Thoracic aorta (tissue), 2 donors: ENCODE data around the gene HOXA4. TPM values are rescaled to one million over a fixed set of nuclear protein-coding genes. Genes with fewer than 3 reads are reported as not detected.

Source experiments
- ATAC-seq: fragments of 150-250 bp; one replicate; pipeline ENCODE4 v1.8.0; 2017; ENCODE audit warnings: low read depth; ENCODE audit not compliant: insufficient number of reproducible peaks, low FRiP score
- DNase-seq: peaks from one replicate; pipeline ENCODE4 v3.0.0-alpha.2; 2020; ENCODE audit warnings: low spot score
- H3K27ac ChIP-seq, 2 donors: fragments of 200-600 bp; sonication (generic); 1 replicate in 1 of 2; 2 replicates in 1 of 2; pipeline ENCODE4 v1.5.1; 2016; ENCODE audit warnings: mild to moderate bottlenecking in 2 of 2, moderate library complexity in 2 of 2
- H3K27me3 ChIP-seq: fragments of 200-600 bp; sonication (generic); replicated peaks from 2 replicates; pipeline ENCODE4 v1.6.0; 2016; ENCODE audit warnings: mild to moderate bottlenecking; ENCODE audit not compliant: insufficient read depth
- H3K36me3 ChIP-seq: fragments of 200-600 bp; sonication (generic); one replicate; pipeline ENCODE4 v1.5.1; 2016
- H3K4me1 ChIP-seq, 2 donors: fragments of 200-600 bp; sonication (generic); 1 replicate in 1 of 2; 2 replicates in 1 of 2; pipeline versions ENCODE4 v1.5.1 to v1.6.0; 2016; ENCODE audit warnings: low read depth in 2 of 2, mild to moderate bottlenecking in 1 of 2; ENCODE audit not compliant: control insufficient read depth in 1 of 2
- H3K4me3 ChIP-seq: fragments of 200-600 bp; sonication (generic); 2 replicates; pipeline ENCODE4 v1.5.1; 2016; ENCODE audit warnings: mild to moderate bottlenecking
- H3K9me3 ChIP-seq: fragments of 200-600 bp; sonication (generic); 2 replicates; pipeline ENCODE4 v1.5.1; 2016
- total RNA-seq, 2 donors: library from RNA; depleted of rRNA; stranded (reverse); fragments of >200 nt; gene quantifications; one replicate each; pipeline versions ENCODE4 v1.1.0 to v1.2.3, GENCODE V29; 2016
- TF ChIP-seq, protein P1 (sequence below): fragments of 200-600 bp; sonication (generic); IDR thresholded peaks from one replicate; pipeline ENCODE4 v1.5.1; 2019; ENCODE audit warnings: antibody characterized with exemption

HOXA4 gene
- total RNA-seq, 2 donors from 2014 or later = 3.7 to 6.1 TPM

DNA sequence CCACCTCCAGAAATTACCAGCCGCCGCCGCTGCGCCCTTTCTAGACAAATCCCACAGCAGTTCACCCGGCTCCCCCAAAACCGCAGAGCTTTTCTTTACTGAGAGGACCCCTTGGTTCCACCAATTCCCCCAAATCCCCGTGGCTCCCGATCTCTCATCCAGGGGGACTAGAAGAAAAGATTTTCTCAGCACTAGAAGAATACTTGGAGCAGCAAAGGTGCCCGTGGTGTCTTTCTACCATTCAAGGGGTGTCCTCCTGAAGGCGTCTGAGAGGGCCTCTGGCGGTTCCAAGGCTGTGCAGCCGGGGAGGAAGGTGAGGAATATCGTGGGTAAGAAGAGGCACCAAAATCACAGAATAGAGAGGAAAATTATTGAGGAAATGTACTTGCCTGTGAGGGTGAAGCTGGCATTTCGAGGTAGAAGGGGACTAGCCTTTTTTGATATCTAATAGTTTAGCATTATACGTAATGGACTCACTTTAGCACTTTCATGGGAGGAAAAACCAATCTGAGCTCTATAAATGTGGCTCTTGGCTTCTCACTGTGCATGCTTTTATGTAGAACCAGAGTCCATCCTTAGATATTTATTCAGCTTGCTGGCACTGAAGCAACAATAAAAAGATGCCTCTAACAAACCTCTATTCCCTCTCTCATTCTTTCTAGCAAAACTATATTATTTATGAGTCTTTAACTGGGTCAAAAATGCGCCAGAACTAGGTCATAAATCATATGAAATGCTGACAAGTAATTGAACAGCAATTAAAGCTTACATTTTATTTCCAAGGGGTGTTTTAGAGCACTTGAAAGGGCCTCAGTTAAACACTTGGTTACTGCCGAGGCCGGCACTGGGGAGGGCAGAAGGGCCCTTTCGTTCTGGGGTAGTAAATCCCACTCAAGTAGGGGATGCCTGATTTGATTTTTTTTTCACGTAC is 14.3 kb downstream of the HOXA4 start:
- no peaks in the 10 kb centered on the region for H3K27me3 ChIP-seq
- no peaks in the 10 kb centered on the region for H3K9me3 ChIP-seq
- peaks cover 10 to 41% of the 10 kb centered on the region in 2 donors for H3K4me1 ChIP-seq
- no peaks in the 10 kb centered on the region for H3K36me3 ChIP-seq
- peak overlapping the region; percentile 99 for H3K4me3 ChIP-seq
- ATAC-seq = no peak
- peak overlapping the region; percentile 96 to 99 for H3K27ac ChIP-seq
- no peak for DNase-seq
- TF ChIP-seq, protein P1, sequence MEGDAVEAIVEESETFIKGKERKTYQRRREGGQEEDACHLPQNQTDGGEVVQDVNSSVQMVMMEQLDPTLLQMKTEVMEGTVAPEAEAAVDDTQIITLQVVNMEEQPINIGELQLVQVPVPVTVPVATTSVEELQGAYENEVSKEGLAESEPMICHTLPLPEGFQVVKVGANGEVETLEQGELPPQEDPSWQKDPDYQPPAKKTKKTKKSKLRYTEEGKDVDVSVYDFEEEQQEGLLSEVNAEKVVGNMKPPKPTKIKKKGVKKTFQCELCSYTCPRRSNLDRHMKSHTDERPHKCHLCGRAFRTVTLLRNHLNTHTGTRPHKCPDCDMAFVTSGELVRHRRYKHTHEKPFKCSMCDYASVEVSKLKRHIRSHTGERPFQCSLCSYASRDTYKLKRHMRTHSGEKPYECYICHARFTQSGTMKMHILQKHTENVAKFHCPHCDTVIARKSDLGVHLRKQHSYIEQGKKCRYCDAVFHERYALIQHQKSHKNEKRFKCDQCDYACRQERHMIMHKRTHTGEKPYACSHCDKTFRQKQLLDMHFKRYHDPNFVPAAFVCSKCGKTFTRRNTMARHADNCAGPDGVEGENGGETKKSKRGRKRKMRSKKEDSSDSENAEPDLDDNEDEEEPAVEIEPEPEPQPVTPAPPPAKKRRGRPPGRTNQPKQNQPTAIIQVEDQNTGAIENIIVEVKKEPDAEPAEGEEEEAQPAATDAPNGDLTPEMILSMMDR = no peak

DNA sequence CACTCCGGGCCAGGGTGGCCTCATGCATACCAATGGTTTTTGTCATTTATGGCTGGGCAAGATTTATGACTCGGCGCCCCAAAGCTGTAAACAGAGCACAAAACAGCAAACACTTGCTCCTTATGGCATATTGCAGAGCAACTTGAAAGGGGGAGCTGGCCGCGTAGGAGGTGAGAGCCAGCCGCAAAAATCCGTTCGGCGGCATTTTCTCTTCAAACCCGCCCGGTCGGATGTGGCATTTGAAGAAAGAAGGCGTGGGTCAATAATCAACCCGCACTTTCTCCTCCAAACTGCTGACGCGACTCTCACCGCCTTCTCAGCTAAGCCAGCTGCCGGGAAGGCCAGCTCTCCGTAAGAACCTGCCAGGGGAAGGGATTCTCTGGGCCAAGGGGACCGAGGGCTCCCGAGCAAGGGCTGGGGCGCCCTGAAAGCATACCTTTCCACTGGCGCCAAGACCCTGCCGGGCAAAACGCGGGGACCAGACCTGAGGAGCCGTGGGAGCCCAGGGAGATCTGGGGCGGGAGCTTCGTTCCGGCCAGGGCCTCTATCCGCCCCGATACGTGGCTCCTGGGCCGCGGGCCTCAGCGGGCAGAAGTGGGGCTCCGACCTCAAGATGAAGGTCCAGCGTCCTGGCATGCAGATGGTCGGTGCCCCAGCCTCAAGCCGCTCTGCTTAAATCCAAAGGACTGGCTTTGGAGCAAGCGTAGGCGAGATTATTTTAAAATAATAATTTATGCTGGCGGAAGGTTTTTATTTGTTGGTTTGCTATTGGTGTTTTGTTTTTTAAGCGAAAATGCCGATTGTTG is 15.1 kb downstream of the HOXA4 start:
- H3K27ac ChIP-seq = peak overlapping the region; percentile 96 to 99
- H3K4me1 ChIP-seq = peaks cover 6 to 38% of the 10 kb centered on the region in 2 donors
- H3K36me3 ChIP-seq = no peaks in the 10 kb centered on the region
- TF ChIP-seq, protein P1 = no peak
- ATAC-seq (no peak), DNase-seq (no peak)
- no peaks in the 10 kb centered on the region for H3K27me3 ChIP-seq
- H3K9me3 ChIP-seq = no peaks in the 10 kb centered on the region
- H3K4me3 ChIP-seq = peak overlapping the region; percentile 99

DNA sequence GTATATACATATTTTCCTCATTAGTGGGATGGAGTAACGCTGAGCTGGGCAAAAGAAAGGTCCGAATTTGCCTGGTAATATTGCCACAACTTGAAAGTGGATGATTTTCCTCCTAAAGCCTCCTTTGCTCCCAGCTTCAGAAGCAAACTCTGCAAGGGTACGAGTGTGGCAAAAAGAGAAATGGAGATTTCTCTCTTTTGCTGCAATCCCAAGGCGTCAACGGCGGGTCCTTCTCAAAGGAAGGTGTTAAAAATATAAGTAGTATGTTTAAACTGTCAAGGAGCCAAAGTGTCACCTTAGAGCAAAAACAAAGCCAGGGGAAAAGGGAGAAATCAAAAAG is 15.7 kb downstream of the HOXA4 start:
- DNase-seq = no peak
- Histone ChIP-seq H3K9me3 (no peaks in the 10 kb centered on the region), H3K4me1 (peaks cover 10 to 38% of the 10 kb centered on the region in 2 donors), H3K36me3 (no peaks in the 10 kb centered on the region), H3K27me3 (no peaks in the 10 kb centered on the region), H3K4me3 (peak overlapping the region; percentile 99), H3K27ac (peak overlapping the region; percentile 96 to 99)
- TF ChIP-seq, protein P1 = no peak
- no peak for ATAC-seq

DNA sequence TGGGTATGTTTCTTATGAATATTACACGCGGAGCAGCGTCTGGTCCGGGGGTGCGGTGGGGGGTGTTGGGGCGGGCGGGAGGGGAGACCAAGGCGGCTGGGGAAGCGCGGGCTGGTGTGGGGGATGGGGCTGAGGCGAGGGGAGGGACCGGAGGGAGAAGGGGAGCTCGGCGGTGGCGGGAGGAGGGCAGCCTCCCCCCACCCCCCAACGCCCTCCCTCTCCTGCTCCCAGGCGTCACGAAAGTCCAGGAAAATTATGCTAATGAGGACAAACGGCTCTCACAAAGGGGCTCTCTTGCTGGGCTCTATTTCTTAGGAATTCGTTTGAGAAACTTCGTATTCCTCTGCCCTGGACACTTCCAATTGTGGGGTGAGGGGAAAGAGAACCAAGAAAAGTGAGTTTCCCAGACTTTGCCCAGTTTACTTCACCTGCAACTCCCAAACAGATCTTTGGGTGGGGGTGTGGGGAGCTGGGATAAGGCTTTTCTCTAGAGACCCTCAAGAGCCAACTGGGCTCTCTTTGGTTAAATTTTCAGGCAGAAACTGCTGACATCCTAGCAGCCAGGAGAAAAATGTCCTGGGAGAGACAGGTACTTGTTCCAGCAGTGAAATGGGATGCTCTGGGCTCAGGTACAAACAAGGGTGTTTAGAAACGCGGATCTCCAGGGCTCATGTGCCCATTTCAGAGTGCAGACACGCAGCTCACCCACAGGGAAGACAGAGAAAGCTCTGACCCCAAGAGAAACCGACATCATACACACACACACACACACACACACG is 16.4 kb downstream of the HOXA4 start:
- peak overlapping the region; percentile 99 for H3K4me3 ChIP-seq
- TF ChIP-seq, protein P1 = no peak
- H3K9me3 ChIP-seq = no peaks in the 10 kb centered on the region
- no peak for ATAC-seq
- H3K36me3 ChIP-seq = no peaks in the 10 kb centered on the region
- peaks cover 17 to 38% of the 10 kb centered on the region in 2 donors for H3K4me1 ChIP-seq
- peak overlapping the region; percentile 96 to 99 for H3K27ac ChIP-seq
- no peak for DNase-seq
- no peaks in the 10 kb centered on the region for H3K27me3 ChIP-seq
